ENCODE results near the gene SLC9A3. TPM values are rescaled to one million over a fixed set of nuclear protein-coding genes. Genes with fewer than 3 reads are reported as not detected.

The SLC9A3 gene
- polyA plus RNA-seq, 1 of the 3 experiments (the other 2 are of a cell fraction) = 1.9 TPM

GRCh38 chr5:483011-483410 lies 41.2 kb downstream of the SLC9A3 start:
- Histone ChIP-seq H4K20me1 (ENCODE audit: insufficient read depth) (no peaks in the 10 kb centered on the region), H3K4me2 (no peak overlapping the region), H3K27ac (ENCODE audit: low read depth in 2 of 2, low read length in 1 of 2) (no peak overlapping the region), H3K27me3 (ENCODE audit: insufficient read depth) (no peaks in the 10 kb centered on the region; the same call in 1 of the 2 replicates), H3K9me3 (no peaks in the 10 kb centered on the region), H3K9ac (no peak overlapping the region), H3K4me1 (ENCODE audit: control insufficient read depth in 1 of 2, insufficient read depth in 2 of 2, low read depth in 1 of 2, low read length in 1 of 2) (no peaks in the 10 kb centered on the region), H3F3A (replicated peaks; ENCODE audit: insufficient read depth) (no peaks in the 10 kb centered on the region), H3K36me3 (replicated peaks in 1 of 2; ENCODE audit: control insufficient read depth in 1 of 2, insufficient read depth in 2 of 2, low read length in 1 of 2) (no peaks in the 10 kb centered on the region), H2AFZ (ENCODE audit: low read depth) (no peak overlapping the region), H3K79me2 (ENCODE audit: insufficient read depth) (no peaks in the 10 kb centered on the region), H3K4me3 (ENCODE audit: low read depth in 2 of 2, low read length in 1 of 2) (no peak overlapping the region), H3K9me2 (no peaks in the 10 kb centered on the region)
- WGBS (ENCODE audit: low lambda C conversion rate) = 84% methylated on average over 21 of the region's 26 CpGs
- DNase-seq = no peak
- CTCF ChIA-PET = no interaction called here
- no peak for TF ChIP-seq EZH2phosphoT487 (IDR thresholded peaks at IDR 0.05; ENCODE audit: borderline replicate concordance, low read depth)
- POLR2A ChIA-PET = no interaction called here

- H3K27me3 ChIP-seq (ENCODE audit: insufficient read depth) = no peaks in the 10 kb centered on the region; the same call in 1 of the 2 replicates
- DNase-seq = no peak
- H3K36me3 ChIP-seq (replicated peaks in 1 of 2; ENCODE audit: control insufficient read depth in 1 of 2, insufficient read depth in 2 of 2, low read length in 1 of 2) = no peaks in the 10 kb centered on the region
- no peaks in the 10 kb centered on the region for H3K79me2 ChIP-seq (ENCODE audit: insufficient read depth)
- H3K27ac ChIP-seq (ENCODE audit: low read depth in 2 of 2, low read length in 1 of 2) = no peak overlapping the region
- POLR2A ChIA-PET = no interaction called here
- H3K4me3 ChIP-seq (ENCODE audit: low read depth in 2 of 2, low read length in 1 of 2) = no peak overlapping the region
- no peaks in the 10 kb centered on the region for H3K4me1 ChIP-seq (ENCODE audit: control insufficient read depth in 1 of 2, insufficient read depth in 2 of 2, low read depth in 1 of 2, low read length in 1 of 2)
- H4K20me1 ChIP-seq (ENCODE audit: insufficient read depth) = no peaks in the 10 kb centered on the region
- 96% methylated on average over 16 of the region's 27 CpGs for WGBS (ENCODE audit: low lambda C conversion rate)
- no peaks in the 10 kb centered on the region for H3F3A ChIP-seq (replicated peaks; ENCODE audit: insufficient read depth)
- no peak overlapping the region for H2AFZ ChIP-seq (ENCODE audit: low read depth)
- no peaks in the 10 kb centered on the region for H3K9me2 ChIP-seq
- no peak overlapping the region for H3K4me2 ChIP-seq
- no peaks in the 10 kb centered on the region for H3K9me3 ChIP-seq
- no peak overlapping the region for H3K9ac ChIP-seq
- CTCF ChIA-PET = no interaction called here
- TF ChIP-seq ELF1 (IDR thresholded peaks at IDR 0.05) = no peak
- no peak for TF ChIP-seq RFX5 (IDR thresholded peaks at IDR 0.05; ENCODE audit: low read length)
- TF ChIP-seq NRF1 (IDR thresholded peaks at IDR 0.05; ENCODE audit: low read depth, low read length) = no peak
- no peak for TF ChIP-seq FOXM1 (IDR thresholded peaks at IDR 0.05; ENCODE audit: low read depth)
- no peak for TF ChIP-seq RAD21 (IDR thresholded peaks at IDR 0.05; ENCODE audit: low read length)
- no peak for TF ChIP-seq FOSL2 (IDR thresholded peaks at IDR 0.05; ENCODE audit: borderline replicate concordance, low read depth)
- TF ChIP-seq MAX (IDR thresholded peaks at IDR 0.05; ENCODE audit: low read depth) = no peak
- no peak for TF ChIP-seq SIN3A (IDR thresholded peaks at IDR 0.05; ENCODE audit: borderline replicate concordance, low read depth, low read length)
- no peak for TF ChIP-seq CHD2 (IDR thresholded peaks at IDR 0.05; ENCODE audit: low read length, partially characterized antibody)
- no peak for TF ChIP-seq IRF3 (IDR thresholded peaks at IDR 0.05; ENCODE audit: low read depth, low read length)
- no peak for TF ChIP-seq JUND (IDR thresholded peaks at IDR 0.05)
- TF ChIP-seq MXI1 (IDR thresholded peaks at IDR 0.05; ENCODE audit: low read depth, low read length) = no peak
- TF ChIP-seq CTCF (IDR thresholded peaks at IDR 0.05) = no peak
- no peak for TF ChIP-seq TAF1 (IDR thresholded peaks at IDR 0.05; ENCODE audit: borderline replicate concordance, low read depth, low read length)
- no peak for TF ChIP-seq TEAD4 (IDR thresholded peaks at IDR 0.05; ENCODE audit: borderline replicate concordance, insufficient read depth)
- no peak for TF ChIP-seq SMC3 (IDR thresholded peaks at IDR 0.05; ENCODE audit: low read depth, low read length)
These were observed 41.7 kb downstream of the SLC9A3 start for GRCh38 chr5:482506-482905.
